GM18907 (cell line): ENCODE data around the gene ATP2B2.
"Not testable (repeated sequence)": the region's sequence is repeated elsewhere in the genome, so short reads cannot be mapped to it uniquely, and the experiment has no call there.

Experiments
- ATAC-seq: cut with Tn5 transposase; IDR thresholded peaks from one replicate; pipeline ENCODE4 v1.9.1; 2021; ENCODE audit warnings: mild to moderate bottlenecking, moderate library complexity; ENCODE audit not compliant: unreplicated experiment

ATP2B2 gene

DNA sequence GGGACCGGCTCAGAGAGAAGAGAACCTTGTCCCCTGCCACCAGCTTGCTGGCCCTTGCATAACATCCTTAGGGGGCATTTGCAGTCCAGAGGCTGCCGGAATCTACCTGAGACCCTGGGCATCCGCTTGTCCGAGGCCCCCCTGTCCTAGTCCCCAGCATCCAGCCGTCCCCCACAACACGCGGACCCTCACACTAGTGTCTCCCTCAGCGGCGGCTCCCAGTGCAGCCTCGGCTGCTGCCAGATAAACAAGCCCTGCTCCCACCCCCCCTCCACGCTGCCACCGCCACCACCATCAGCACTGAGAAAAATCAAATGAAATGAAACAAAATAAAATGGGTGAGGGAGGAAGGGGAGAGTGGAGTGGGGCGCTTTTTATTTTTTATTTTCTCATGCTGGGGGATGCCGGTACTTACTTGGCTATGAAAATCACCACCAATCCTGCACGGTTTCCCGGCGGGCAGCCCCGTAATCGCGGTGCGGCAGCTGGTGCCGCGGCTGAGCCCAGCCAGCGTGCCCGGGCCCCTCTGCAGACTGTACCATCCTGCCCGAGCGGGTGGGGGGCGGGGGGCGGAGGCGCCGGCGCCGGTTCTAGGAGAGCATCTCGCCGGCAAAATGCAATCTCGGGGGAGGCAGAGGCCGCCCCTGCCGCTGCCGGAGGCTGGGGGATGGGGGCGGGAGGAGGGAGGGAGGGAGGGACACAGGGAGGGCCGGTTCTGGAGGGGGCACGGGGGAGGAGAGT lies at the start of gene ATP2B2:
ATP2B2 (minus strand) TSS at position 537 of the 741 bp plus-strand sequence. CDS start 56,043 bp downstream, outside the sequence.
- no peak for ATAC-seq

DNA sequence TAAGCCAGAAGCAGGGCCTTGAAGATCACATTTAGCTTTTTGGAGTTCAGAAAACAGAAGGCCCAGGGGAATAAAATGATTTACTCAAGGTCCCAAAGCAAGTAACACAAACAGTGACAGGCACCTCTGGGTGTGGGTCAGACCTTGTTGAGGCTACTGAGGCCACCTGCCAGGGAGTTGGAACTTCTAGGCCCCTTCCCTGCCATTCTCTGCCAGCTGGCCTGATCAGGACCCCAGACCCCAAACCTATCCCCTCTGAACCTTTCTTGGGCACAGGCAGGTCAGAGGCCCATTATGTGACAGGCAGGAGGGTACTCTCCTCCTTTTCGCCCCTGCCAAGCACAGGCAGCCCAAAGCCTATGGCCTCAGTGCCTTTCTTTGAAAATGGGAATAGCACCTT lies 49.4 kb upstream of the ATP2B2 start:
- ATAC-seq, result no peak

GRCh38 chr3:10554236-10554611 lies 48.8 kb upstream of the ATP2B2 start:
- ATAC-seq, result no peak

DNA sequence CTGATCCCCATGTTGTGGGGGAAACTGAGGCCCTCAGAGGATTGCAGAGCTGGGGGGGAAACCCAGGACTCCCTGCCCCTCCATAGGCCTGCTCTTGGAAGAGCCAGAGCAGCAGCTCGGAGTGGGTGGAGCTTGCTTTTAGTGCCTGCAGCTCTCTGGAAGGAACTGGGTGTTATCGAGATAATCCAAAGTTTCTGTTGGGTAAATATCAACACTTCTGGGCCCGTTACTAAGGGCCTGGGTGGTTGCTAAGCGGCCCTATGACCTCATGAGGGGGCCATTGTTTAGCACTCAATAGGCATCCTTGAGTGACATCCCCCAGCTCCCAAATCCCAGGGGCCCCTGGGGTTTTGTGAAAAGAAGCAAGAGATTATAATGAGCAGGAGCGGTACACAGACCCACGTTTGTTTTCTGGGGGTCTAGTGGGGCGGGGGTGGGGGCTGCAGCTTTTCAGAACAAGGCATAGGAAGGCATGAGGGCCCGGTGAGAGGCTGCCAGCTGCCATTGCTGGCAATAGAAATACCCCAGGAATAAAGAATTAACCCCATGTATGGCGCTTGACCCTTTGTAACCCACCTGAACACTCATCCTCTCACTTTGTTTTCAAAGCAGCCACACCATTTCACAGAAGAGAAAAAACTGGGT lies 48.3 kb upstream of the ATP2B2 start:
- ATAC-seq, result no peak

- ATAC-seq, result peak; percentile 31
Measured at GRCh38 chr3:10552631-10552943, 47.2 kb upstream of the ATP2B2 start.

GRCh38 chr3:10551821-10552630 lies 46.6 kb upstream of the ATP2B2 start:
- peak; percentile 75 for ATAC-seq

- no peak for ATAC-seq
Measured at GRCh38 chr3:10551139-10551538, 45.8 kb upstream of the ATP2B2 start.

GRCh38 chr3:10550705-10551104 lies 45.3 kb upstream of the ATP2B2 start:
- no peak for ATAC-seq

- ATAC-seq, result no peak
Measured at GRCh38 chr3:10549617-10550230, 44.3 kb upstream of the ATP2B2 start.

- no peak for ATAC-seq
Measured at GRCh38 chr3:10548992-10549391, 43.6 kb upstream of the ATP2B2 start.

DNA sequence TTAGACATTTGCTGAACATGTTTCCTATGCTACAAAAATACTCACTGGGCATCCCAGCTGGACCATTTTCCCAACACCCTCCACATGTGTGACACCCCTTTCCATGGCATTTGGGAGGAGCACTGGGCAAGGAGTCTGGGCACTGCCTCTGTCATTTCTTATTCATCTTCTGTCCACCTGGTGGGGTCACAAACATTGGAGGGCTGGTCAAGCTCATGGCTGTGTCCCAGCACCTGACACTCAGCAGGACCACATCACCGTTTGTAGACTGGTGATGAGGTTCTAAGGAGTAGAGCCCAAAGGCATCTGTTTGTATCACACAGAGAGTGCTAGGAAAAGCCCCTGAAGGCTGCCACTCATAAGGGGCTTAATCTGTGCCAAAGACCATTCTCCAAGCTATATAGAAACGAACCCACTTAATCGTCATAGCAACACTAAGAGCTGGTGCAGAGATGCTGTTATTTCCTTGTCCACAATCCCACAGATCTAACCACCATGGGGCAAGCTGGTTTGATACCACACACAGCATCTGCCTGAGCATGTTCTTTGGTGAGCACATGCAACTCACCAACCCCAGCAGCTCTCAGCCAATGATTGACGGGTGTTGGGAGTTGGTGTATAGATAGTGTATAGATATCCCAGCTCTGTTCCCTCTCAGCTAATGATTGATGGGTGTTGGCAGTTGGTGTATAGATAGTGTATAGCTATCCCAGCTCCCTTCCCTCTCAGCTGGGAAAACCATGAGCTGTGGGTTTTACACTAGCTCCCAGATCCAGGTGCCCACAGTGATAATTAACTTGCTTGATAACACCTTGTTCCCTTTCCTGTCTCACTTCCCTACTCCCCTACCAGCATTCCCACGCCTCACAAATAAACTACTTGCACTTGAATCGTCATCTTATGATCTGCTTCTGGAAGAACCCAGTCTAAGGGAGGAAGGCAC lies 42.7 kb upstream of the ATP2B2 start:
- ATAC-seq, result no peak

DNA sequence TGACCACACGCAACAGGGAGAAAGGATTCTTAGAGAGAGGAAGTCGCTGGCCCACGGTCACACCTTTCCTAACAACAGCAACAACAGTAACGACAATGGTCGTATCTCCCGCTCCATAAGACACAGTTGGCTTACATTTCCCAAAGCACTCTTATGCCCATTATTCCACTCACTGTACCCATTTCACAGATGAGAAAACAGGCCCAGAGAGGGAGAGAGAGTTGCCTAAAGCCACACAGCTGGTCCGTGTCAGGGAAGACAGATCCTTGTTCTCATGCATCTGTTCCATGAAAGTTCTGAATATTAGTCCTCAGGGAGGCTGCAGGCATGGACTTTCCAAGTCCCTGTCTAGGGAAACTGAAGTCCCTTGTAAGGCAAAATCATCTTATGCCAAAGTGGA lies 42.0 kb upstream of the ATP2B2 start:
- ATAC-seq, result no peak

- ATAC-seq, result no peak
Measured at GRCh38 chr3:10546820-10547263, 41.5 kb upstream of the ATP2B2 start.

DNA sequence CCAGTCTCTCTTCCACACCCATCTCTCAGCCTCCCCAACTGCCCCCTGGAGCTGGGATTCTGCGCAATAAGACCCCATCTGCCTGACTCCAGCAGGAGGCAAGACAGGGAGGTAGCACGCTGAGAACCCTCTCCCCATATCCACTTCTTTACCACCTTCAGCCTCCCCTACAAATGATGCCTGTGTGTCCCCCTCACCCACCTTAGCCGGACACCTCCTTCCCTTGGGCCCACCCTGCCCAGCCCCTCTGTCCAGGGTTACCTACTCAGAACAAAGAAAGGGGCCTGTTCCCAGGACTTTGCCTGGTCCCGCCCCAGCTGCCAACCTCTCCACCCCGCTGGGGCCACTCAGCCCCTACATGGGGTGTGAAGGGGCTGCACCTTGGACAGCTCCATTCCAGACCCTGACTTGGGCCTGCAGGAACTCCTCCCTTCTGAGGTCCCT lies 40.8 kb upstream of the ATP2B2 start:
- ATAC-seq, result no peak

DNA sequence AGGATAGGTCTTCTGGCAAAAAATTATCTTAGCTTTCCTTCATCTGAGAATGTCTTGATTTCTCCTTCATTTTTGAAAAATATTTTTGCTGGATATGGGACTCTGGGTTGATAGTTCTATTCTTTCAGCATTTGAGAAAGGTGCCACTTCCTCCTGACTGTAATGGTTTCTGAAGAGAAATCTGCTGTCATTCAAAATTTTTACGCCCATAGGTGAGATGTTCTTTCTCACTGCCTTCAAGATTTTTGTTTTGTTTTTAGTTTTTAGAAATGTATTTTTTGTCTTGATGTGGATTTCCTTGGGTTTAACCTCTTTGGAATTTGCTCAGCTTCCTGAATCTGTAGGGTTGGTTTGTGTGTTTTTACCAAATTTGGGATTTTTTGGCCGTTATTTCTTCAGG lies 37.1 kb upstream of the ATP2B2 start:
- ATAC-seq, result no peak

DNA sequence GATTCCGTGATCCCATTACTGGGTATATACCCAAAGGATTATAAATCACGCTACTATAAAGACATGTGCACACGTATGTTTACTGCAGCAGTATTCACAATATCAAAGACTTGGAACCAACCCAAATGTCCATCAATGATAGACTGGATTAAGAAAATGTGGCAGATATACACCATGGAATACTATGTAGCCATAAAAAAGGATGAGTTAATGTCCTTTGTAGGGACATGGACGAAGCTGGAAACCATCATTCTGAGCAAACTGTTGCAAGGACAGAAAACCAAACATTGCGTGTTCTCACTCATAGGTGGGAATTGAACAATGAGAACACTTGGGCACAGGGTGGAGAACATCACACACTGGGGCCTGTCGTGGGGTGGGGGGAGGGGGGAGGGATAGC lies 35.0 kb upstream of the ATP2B2 start:
- ATAC-seq, result not testable (repeated sequence)

DNA sequence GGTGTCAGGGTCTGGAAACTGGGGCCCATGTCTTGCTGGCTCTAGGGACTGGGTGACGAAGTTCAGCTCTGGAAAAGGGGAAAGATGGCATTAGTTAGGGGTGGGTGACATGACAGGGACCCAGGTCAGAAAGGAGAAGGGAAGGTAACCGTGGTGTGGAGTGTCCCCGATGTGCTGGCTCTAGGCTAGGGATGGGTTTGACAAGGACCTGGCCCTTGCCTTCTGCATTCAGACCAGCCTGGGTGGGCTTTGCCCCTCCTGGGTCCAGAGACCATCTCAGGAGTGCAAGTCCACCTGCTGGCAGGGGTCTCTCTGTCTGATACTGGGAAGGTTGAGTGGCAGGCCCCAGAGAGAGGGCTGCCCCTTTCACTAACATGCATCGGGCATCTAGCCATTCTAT lies 28.7 kb upstream of the ATP2B2 start:
- no peak for ATAC-seq

- no peak for ATAC-seq
Measured at GRCh38 chr3:10533737-10534023, 28.3 kb upstream of the ATP2B2 start.

DNA sequence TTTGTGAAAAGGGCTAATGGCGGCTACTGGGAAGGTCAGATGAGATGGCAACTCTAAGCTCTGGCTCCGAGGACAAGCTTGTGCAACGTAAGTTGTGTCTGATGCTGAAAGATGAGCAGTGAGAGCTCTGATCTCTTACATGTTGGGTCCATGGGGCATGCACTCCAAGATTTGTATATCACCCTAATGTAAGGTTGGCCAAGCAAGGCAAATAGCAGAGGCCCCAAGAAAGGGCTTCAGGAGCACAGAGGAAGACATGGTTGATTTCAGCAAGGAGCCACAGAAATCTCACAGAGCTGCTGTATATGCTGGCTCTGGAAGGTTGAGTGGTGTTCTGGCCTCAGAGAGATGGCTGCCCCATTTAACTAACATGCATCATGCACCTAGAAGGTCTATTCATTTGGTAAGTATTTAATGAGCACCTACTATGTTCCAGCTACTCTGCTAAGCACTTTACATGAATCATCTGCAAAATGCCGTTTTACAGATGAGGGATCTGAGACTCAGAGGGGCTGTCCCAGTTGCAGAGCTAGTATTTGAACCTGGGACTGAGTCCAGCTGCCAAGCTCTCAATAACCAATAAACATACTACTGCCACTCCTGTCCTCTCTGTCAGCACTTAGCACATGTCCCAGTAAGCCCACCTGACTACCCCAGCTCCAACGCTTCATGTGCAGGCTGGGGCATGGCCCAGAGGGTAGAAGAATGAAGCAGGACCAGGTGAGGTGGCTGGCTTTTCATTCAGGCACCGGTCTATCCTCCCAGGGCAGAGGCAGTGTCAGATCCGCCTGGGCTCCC lies 27.8 kb upstream of the ATP2B2 start:
- ATAC-seq, result no peak

DNA sequence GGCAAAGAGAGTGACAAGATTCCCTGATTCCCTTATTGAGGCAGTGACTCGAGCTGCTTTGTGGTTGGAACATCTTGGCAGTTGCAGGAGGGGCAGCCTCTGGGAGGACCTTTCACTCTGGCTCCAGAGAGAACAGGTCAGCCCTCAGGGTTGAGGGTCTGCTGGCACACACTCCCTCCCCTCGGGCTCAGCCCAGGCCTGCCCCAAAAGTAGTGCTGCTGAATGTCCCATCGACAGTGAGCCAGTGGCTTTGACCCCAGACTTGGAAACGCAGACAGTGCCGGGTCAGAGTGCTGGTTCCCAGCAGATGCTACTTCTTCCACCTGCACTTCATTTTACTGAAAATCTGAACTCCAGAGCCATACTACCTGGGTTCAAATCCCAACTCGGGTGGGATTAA lies 25.6 kb upstream of the ATP2B2 start:
- no peak for ATAC-seq
